Lower leg skin (tissue), 3 donors: Measurements from ENCODE around the gene AP1B1.

Source experiments
- CTCF ChIP-seq, 3 donors: fragments of 450-650 bp; IDR thresholded peaks; one replicate each; pipeline ENCODE4 v1.5.1; 2016; ENCODE audit warnings: antibody characterized with exemption in 3 of 3, mild to moderate bottlenecking in 3 of 3, moderate library complexity in 2 of 3
- POLR2A ChIP-seq, 2 donors: fragments of 450-650 bp; IDR thresholded peaks; one replicate each; pipeline ENCODE4 v1.6.1; 2016 to 2017; ENCODE audit warnings: antibody characterized with exemption in 2 of 2, mild to moderate bottlenecking in 1 of 2, moderate library complexity in 1 of 2

GRCh38 chr22:29319072-29319471 is 69.3 kb downstream of the AP1B1 start:
- TF ChIP-seq CTCF (IDR thresholded peaks at IDR 0.05): no peak
- TF ChIP-seq POLR2A (IDR thresholded peaks at IDR 0.05): no peak
